A673 (cell line): Measurements from ENCODE around the gene FAM234B. TPM values are rescaled to one million over a fixed set of nuclear protein-coding genes. Genes with fewer than 3 reads are reported as not detected.

Experiments used
- BruUV-seq: library from RNA; stranded (reverse); fragments of 400-500 nt; replicated peaks from 2 replicates; lab custom pipeline; 2021; lab: Mats Ljungman, UMichigan
- CTCF ChIA-PET: fragments of 300-600 bp; sonication (Branson Sonifier 250); formaldehyde crosslinking; loops from one replicate; lab custom pipeline; 2022; ENCODE audit warnings: antibody characterized with exemption; lab: Charles Lee
- POLR2A ChIA-PET: fragments of 300-600 bp; sonication (Branson Sonifier 250); formaldehyde crosslinking; loops from one replicate; lab custom pipeline; 2022; ENCODE audit warnings: antibody characterized with exemption; ENCODE audit not compliant: low non-redundant PET; lab: Charles Lee
- DNase-seq: peaks from one replicate; pipeline ENCODE4 v3.0.0-alpha.2; 2015; ENCODE audit warnings: low spot score
- H3K27ac ChIP-seq: fragments of 200-600 bp; sonication (generic); 2 replicates; pipeline ENCODE4 v1.5.1; 2016; ENCODE audit warnings: mixed run types, low read depth, mild to moderate bottlenecking, mixed read lengths, antibody characterized with exemption, low read length; ENCODE audit not compliant: poor library complexity, severe bottlenecking
- H3K27me3 ChIP-seq: fragments of 200-600 bp; sonication (generic); replicated peaks from 2 replicates; pipeline ENCODE4 v1.6.1; 2017; ENCODE audit warnings: mixed run types, low read depth, mild to moderate bottlenecking, mixed read lengths, antibody characterized with exemption, low read length; ENCODE audit not compliant: insufficient read depth, poor library complexity
- H3K36me3 ChIP-seq: fragments of 200-600 bp; sonication (generic); 2 replicates; pipeline ENCODE4 v1.6.1; 2016; ENCODE audit warnings: mixed run types, mild to moderate bottlenecking, mixed read lengths, antibody characterized with exemption, low read length; ENCODE audit not compliant: insufficient read depth, poor library complexity, severe bottlenecking
- H3K4me1 ChIP-seq: fragments of 200-600 bp; sonication (generic); 2 replicates; pipeline ENCODE4 v1.6.1; 2017; ENCODE audit warnings: mixed run types, mild to moderate bottlenecking, mixed read lengths, antibody characterized with exemption, low read length; ENCODE audit not compliant: insufficient read depth, poor library complexity, severe bottlenecking
- H3K4me3 ChIP-seq: fragments of 200-600 bp; sonication (generic); 2 replicates; pipeline ENCODE4 v1.5.1; 2016; ENCODE audit warnings: low read depth, mixed run types, mild to moderate bottlenecking, mixed read lengths, low read length; ENCODE audit not compliant: poor library complexity, severe bottlenecking
- H3K9me3 ChIP-seq: fragments of 200-600 bp; sonication (generic); 2 replicates; pipeline ENCODE4 v1.6.1; 2016; ENCODE audit warnings: mixed run types, low read depth, mild to moderate bottlenecking, mixed read lengths, antibody characterized with exemption, low read length; ENCODE audit not compliant: poor library complexity, severe bottlenecking
- EZH2 ChIP-seq: fragments of 200-600 bp; sonication (generic); IDR thresholded peaks from 2 replicates; pipeline ENCODE4 v1.6.1; 2017; ENCODE audit warnings: borderline replicate concordance, low read depth, mild to moderate bottlenecking, mixed read lengths, antibody characterized with exemption, low read length; ENCODE audit not compliant: poor library complexity, severe bottlenecking
- intact Hi-C: fragments of 100-400 bp; cut with micrococcal nuclease; formaldehyde crosslinking; loops from one replicate; pipeline ENCODE4 v1.10.0; 2022; ENCODE audit not compliant: unreplicated experiment
- total RNA-seq: library from RNA; stranded (reverse); gene quantifications from 2 replicates; pipeline ENCODE4 v1.2.3, GENCODE V29; 2021
- TF ChIP-seq, protein P1 (sequence below): fragments of 300-800, 200-600 bp; sonication (generic); conservative IDR thresholded peaks from 2 replicates; pipeline ENCODE4 v1.5.1; 2017; ENCODE audit warnings: low read depth, mild to moderate bottlenecking, antibody characterized with exemption, low read length, moderate library complexity, mixed read lengths

FAM234B gene
- total RNA-seq, 1 experiment from 2014 or later = 11.8 TPM

- H3K27me3 ChIP-seq = no peaks in the 10 kb centered on the region
- no peaks in the 10 kb centered on the region for H3K9me3 ChIP-seq
- no TSS peak for BruUV-seq
- POLR2A ChIA-PET = no interaction called here
- TF ChIP-seq, protein P1, sequence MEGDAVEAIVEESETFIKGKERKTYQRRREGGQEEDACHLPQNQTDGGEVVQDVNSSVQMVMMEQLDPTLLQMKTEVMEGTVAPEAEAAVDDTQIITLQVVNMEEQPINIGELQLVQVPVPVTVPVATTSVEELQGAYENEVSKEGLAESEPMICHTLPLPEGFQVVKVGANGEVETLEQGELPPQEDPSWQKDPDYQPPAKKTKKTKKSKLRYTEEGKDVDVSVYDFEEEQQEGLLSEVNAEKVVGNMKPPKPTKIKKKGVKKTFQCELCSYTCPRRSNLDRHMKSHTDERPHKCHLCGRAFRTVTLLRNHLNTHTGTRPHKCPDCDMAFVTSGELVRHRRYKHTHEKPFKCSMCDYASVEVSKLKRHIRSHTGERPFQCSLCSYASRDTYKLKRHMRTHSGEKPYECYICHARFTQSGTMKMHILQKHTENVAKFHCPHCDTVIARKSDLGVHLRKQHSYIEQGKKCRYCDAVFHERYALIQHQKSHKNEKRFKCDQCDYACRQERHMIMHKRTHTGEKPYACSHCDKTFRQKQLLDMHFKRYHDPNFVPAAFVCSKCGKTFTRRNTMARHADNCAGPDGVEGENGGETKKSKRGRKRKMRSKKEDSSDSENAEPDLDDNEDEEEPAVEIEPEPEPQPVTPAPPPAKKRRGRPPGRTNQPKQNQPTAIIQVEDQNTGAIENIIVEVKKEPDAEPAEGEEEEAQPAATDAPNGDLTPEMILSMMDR = no peak
- no peak for TF ChIP-seq EZH2
- intact Hi-C loops = no loop called here
- no peak for DNase-seq
- H3K36me3 ChIP-seq = no peaks in the 10 kb centered on the region
- no peak overlapping the region for H3K27ac ChIP-seq
- H3K4me3 ChIP-seq = no peak overlapping the region
- no peaks in the 10 kb centered on the region for H3K4me1 ChIP-seq
- CTCF ChIA-PET = no interaction called here
These were observed 33.1 kb upstream of the FAM234B start for GRCh38 chr12:13011098-13011497.

DNA sequence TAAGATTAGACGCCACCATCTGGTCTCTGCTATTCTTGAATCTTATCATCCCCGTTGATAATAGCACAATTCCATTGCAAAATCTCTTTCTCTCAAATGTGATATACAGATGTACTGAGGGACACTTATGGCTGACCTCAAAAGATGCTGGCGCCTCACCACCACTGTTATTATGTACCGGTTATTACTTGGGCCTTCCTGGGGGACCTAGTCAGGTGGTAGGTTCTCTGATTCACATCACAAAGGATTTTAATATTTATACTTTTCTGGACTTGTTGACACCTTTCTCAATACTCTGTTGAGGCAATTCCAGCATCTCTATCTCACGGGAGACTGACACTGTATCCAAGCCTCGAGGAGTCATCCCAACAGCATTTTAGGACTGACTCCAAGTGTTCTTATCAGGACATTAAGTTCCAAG, 21.3 kb upstream of the FAM234B start:
- H3K27ac ChIP-seq = no peak overlapping the region
- POLR2A ChIA-PET = no interaction called here
- intact Hi-C loops = no loop called here
- H3K4me1 ChIP-seq = no peaks in the 10 kb centered on the region
- no peaks in the 10 kb centered on the region for H3K36me3 ChIP-seq
- no peaks in the 10 kb centered on the region for H3K27me3 ChIP-seq
- TF ChIP-seq, protein P1 = no peak
- no peak for TF ChIP-seq EZH2
- DNase-seq = no peak
- H3K4me3 ChIP-seq = no peak overlapping the region
- no TSS peak for BruUV-seq
- CTCF ChIA-PET = no interaction called here
- H3K9me3 ChIP-seq = no peaks in the 10 kb centered on the region

DNA sequence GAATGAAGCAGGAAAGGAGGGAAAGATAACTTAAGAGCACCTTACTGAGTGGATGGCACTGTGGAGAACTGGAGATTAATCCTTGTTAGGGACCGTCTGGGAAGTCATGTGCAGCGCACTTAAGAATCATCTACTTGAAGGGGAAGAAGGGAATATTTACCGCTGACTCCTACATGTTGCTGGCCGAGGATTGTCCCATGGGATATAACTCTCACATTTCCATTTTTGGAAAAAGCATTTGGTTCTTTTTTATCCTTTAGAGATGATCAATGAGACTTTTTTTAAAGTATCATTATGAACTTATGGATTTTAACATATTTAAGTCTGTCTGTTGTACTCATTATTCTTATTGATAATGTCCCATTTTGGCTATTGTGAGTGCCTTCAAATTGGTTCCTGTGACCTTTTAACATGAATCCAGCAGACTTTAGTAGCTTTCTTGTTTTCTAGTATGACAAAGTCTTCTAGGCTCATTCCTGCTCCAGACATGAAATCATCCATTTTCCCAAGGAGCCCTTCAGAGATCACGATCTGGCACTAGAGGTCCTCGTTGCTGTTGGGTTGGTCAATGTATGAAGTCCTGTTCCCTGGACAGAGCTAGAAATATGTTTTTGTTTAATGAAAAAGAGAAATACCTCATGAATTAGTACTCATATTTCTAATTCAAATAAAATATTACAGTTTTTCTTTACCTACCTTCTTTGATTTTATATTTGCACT, 20.2 kb upstream of the FAM234B start:
- Histone ChIP-seq H3K27ac (no peak overlapping the region), H3K9me3 (no peaks in the 10 kb centered on the region), H3K4me3 (no peak overlapping the region), H3K4me1 (no peaks in the 10 kb centered on the region), H3K36me3 (no peaks in the 10 kb centered on the region), H3K27me3 (no peaks in the 10 kb centered on the region)
- no TSS peak for BruUV-seq
- intact Hi-C loops = no loop called here
- TF ChIP-seq, protein P1 = no peak
- TF ChIP-seq EZH2 = no peak
- no peak for DNase-seq
- CTCF ChIA-PET = no interaction called here
- POLR2A ChIA-PET = no interaction called here
